Mesodermal cell (in vitro differentiated cells): Measurements from ENCODE around the gene MTARC1.

ENCODE experiments used
- H3K27ac ChIP-seq: 2 replicates; pipeline ENCODE4 v1.7.0; 2013; ENCODE audit warnings: mild to moderate bottlenecking, low read depth, low read length, moderate library complexity; ENCODE audit not compliant: severe bottlenecking
- H3K36me3 ChIP-seq: 2 replicates; pipeline ENCODE4 v1.7.1; 2013; ENCODE audit warnings: mild to moderate bottlenecking, low read length, moderate library complexity; ENCODE audit not compliant: control insufficient read depth, insufficient read depth
- H3K4me1 ChIP-seq: one replicate; pipeline ENCODE4 v1.7.1; 2013; ENCODE audit warnings: mild to moderate bottlenecking, low read length; ENCODE audit not compliant: insufficient read depth, control insufficient read depth, poor library complexity, severe bottlenecking
- H3K4me3 ChIP-seq: 2 replicates; pipeline ENCODE4 v1.7.0; 2013; ENCODE audit warnings: low read length, control low read depth, mild to moderate bottlenecking; ENCODE audit not compliant: insufficient read depth, poor library complexity, severe bottlenecking; ENCODE audit errors: extremely low read depth
- H3K9me3 ChIP-seq: 2 replicates; pipeline ENCODE4 v1.7.1; 2013; ENCODE audit warnings: mild to moderate bottlenecking, low read length, moderate library complexity; ENCODE audit not compliant: control insufficient read depth
- WGBS, 2 experiments: methylation state at CpG; one replicate each; pipeline ENCODE4 v1.1.5; 2013; ENCODE audit warnings: missing lambda C conversion rate in 2 of 2; ENCODE audit not compliant: insufficient coverage in 2 of 2; 5-methylcytosine and 5-hydroxymethylcytosine counted together

Gene MTARC1

DNA sequence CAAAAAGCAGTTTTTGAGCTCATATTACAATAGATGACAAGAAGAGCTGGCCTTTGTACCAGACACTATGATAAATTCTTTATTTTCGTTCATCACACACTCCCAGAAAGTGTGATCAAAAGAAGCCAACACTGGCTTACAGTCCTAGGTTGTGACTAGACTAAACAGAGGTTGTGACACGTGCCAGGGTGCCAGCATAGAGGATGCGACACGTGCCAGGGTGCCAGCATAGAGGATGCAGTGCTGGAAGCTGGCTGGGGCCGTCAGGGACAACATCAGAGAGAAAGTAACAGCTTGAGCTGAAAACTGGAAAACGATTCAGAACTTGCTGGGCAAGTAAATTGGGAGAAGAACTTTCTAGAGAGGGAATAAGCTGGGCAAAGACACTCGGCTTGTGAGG, 2.2 kb downstream of the MTARC1 start:
- H3K9me3 ChIP-seq = no peaks in the 10 kb centered on the region
- peaks cover 3% of the 10 kb centered on the region for H3K4me1 ChIP-seq
- H3K27ac ChIP-seq = no peak overlapping the region
- H3K36me3 ChIP-seq = no peaks in the 10 kb centered on the region
- WGBS, 2 experiments = 91 to 94% methylated on average over 5 of the region's 7 CpGs
- no peak overlapping the region for H3K4me3 ChIP-seq

DNA sequence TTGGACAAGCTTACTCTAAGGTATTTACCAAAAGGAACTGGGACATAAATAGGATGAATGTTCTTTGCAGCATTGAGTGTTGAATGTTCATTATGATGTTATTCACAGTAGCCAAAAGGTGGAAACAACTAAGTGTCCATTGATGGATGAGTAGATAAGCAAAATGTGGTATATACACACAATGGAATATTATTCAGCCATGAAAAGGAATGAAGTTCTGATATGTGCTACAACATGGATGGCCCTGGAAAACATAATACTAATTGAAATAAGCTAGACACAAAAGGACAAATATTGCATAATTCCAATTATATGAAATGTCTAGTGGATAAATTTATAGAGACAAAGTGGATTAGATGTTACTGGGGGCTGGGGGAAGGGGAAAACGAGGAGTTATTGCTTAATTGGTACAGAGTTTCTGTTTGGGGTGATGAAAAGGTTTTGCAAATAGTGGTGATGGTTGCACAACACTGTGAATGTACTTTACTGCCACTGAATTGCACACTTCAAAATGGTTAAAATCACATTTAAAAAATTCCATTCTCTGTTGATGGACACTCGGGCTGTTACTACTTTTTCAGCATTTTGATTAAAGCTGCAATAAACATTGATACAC, 2.9 kb downstream of the MTARC1 start:
- no peak overlapping the region for H3K27ac ChIP-seq
- no peak overlapping the region for H3K4me3 ChIP-seq
- 100% methylated on average over 1 of the region's 2 CpGs; no CpG with 5 or more reads in 1 of the 2 experiments for WGBS, 2 experiments
- H3K36me3 ChIP-seq = no peaks in the 10 kb centered on the region
- H3K9me3 ChIP-seq = no peaks in the 10 kb centered on the region
- peaks cover 3% of the 10 kb centered on the region for H3K4me1 ChIP-seq

DNA sequence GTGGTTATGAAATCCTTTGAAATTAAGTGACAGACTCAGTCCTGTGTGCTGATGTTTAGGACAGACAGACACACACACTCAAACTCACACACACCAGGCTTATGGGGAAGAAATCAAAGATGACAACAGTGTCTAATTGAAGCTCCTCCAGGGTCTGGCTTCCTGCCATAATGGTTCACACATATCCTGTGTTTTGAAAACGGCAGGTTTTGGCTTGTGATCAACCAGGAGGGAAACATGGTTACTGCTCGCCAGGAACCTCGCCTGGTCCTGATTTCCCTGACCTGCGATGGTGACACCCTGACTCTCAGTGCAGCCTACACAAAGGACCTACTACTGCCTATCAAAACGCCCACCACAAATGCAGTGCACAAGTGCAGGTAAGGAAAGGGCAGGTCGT, 4.6 kb downstream of the MTARC1 start:
- no peaks in the 10 kb centered on the region for H3K36me3 ChIP-seq
- H3K4me3 ChIP-seq = no peak overlapping the region
- no peaks in the 10 kb centered on the region for H3K9me3 ChIP-seq
- peaks cover 3% of the 10 kb centered on the region for H3K4me1 ChIP-seq
- no peak overlapping the region for H3K27ac ChIP-seq
- 96 to 100% methylated on average over 4 of the region's 6 CpGs for WGBS, 2 experiments

DNA sequence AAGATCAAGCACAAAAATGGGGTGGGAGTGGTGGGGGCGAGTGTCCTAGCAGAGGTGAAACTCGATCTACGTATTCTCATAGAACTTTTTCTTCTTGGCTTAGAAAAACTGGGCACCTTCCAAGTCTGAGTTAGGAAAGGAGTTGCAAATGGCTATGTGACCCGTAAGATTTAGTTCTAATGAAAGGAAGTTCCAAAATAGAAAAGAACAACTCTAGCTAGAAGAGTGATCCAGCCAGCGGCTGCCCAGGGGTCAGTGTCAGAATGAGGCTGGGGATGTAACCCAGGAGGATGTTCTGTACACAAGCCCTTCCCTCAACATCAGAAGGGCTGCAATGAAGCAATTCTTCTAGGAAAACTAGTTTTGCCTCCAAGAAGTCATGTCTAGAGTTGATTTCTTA, 5.2 kb downstream of the MTARC1 start:
- H3K36me3 ChIP-seq = no peaks in the 10 kb centered on the region
- no peak overlapping the region for H3K27ac ChIP-seq
- H3K4me3 ChIP-seq = no peak overlapping the region
- 97 to 98% methylated on average over 5 of the region's 5 CpGs for WGBS, 2 experiments
- peaks cover 3% of the 10 kb centered on the region for H3K4me1 ChIP-seq
- H3K9me3 ChIP-seq = no peaks in the 10 kb centered on the region

DNA sequence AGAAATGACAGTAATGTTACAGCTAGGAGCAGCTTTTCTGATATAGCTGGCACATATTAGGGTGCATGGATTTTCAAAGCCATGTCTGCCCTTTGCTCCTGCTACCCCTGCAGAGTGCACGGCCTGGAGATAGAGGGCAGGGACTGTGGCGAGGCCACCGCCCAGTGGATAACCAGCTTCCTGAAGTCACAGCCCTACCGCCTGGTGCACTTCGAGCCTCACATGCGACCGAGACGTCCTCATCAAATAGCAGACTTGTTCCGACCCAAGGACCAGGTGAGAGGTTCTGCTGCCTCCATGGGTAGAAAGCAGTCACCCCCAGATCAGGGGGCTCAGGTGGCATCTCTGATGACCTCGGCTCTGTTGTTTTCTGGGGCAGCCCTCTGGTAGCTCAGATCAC, 9.8 kb downstream of the MTARC1 start:
- H3K4me3 ChIP-seq = no peak overlapping the region
- no peaks in the 10 kb centered on the region for H3K4me1 ChIP-seq
- H3K27ac ChIP-seq = no peak overlapping the region
- H3K36me3 ChIP-seq = no peaks in the 10 kb centered on the region
- no peaks in the 10 kb centered on the region for H3K9me3 ChIP-seq
- WGBS, 2 experiments = 92% methylated on average over 9 to 10 of the region's 10 CpGs

- Histone ChIP-seq H3K27ac (no peak overlapping the region), H3K4me1 (no peaks in the 10 kb centered on the region), H3K9me3 (no peaks in the 10 kb centered on the region), H3K4me3 (no peak overlapping the region), H3K36me3 (no peaks in the 10 kb centered on the region)
Observed at GRCh38 chr1:220797044-220797443, 10.3 kb downstream of the MTARC1 start.

GRCh38 chr1:220797553-220797952, 10.8 kb downstream of the MTARC1 start:
- H3K4me1 ChIP-seq = no peaks in the 10 kb centered on the region
- no peaks in the 10 kb centered on the region for H3K9me3 ChIP-seq
- H3K27ac ChIP-seq = no peak overlapping the region
- WGBS, 2 experiments = 70 to 91% methylated on average over 3 of the region's 3 CpGs
- H3K4me3 ChIP-seq = no peak overlapping the region
- H3K36me3 ChIP-seq = no peaks in the 10 kb centered on the region

DNA sequence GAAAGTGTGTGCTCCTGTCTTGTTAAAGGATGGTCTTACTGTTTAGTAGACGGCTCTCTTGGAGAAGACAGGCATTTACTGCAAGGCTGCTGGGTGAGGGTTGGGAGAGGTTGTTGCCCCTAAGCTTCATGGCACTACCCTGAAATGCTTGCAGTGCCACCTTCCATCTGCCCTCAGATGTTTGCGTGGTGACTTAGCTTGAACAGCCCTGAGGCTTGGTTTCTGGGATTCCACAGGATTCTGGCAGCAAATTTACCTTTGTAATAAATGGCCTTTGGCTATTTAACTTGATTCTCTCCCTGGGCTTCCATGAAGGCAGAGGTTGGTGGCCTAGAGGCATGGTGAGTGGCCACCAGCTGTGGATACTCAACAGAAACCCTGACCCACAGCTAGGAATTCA, 11.6 kb downstream of the MTARC1 start:
- no peaks in the 10 kb centered on the region for H3K36me3 ChIP-seq
- no peak overlapping the region for H3K4me3 ChIP-seq
- WGBS, 2 experiments = 80 to 100% methylated on average over 1 of the region's 2 CpGs
- no peaks in the 10 kb centered on the region for H3K9me3 ChIP-seq
- H3K4me1 ChIP-seq = no peaks in the 10 kb centered on the region
- H3K27ac ChIP-seq = no peak overlapping the region

- no peak overlapping the region for H3K4me3 ChIP-seq
- 89 to 93% methylated on average over 6 of the region's 6 CpGs for WGBS, 2 experiments
- H3K36me3 ChIP-seq = no peaks in the 10 kb centered on the region
- no peaks in the 10 kb centered on the region for H3K4me1 ChIP-seq
- no peak overlapping the region for H3K27ac ChIP-seq
- no peaks in the 10 kb centered on the region for H3K9me3 ChIP-seq
Observed at GRCh38 chr1:220800262-220800661, 13.5 kb downstream of the MTARC1 start.

DNA sequence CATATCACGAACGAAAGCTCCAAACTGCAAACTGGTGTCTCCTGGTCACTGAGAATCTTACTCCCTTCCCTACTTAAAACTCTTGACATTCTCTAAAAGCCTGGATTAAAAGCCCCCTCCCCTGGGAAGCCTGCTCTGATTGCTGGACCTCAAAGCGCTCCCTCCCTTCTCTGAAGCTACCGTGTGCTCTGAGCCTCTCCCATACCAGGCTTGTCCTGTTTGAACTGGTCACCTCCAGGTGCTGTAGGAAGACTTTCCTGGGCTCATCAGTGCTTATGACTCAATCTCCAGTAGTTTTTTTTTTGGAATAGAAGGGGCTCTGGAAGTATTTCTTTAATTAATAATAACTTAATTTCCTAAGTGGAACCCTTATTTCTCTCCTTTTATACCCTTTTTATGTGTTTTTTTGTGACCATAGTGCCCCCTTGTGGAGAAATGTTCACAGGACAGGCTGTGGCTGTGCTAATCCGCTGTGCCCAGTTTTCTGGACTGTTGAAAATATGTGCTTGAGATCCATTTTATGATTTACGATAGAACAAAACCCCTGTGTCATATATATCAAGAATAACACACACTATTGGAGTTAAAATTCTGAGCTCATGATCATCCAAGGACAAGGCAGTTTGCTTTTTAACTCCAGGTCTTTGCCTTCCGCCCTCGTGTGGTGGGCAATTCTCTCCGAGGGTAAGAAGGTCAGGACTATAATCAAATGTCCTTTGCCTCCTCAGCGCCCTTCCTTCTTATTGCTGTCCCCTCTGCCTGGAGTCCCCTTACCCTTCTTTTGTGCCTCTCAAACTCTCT, 16.9 kb downstream of the MTARC1 start:
- H3K9me3 ChIP-seq = no peaks in the 10 kb centered on the region
- 85 to 89% methylated on average over 7 to 8 of the region's 10 CpGs for WGBS, 2 experiments
- no peak overlapping the region for H3K27ac ChIP-seq
- H3K4me1 ChIP-seq = no peaks in the 10 kb centered on the region
- no peaks in the 10 kb centered on the region for H3K36me3 ChIP-seq
- no peak overlapping the region for H3K4me3 ChIP-seq

DNA sequence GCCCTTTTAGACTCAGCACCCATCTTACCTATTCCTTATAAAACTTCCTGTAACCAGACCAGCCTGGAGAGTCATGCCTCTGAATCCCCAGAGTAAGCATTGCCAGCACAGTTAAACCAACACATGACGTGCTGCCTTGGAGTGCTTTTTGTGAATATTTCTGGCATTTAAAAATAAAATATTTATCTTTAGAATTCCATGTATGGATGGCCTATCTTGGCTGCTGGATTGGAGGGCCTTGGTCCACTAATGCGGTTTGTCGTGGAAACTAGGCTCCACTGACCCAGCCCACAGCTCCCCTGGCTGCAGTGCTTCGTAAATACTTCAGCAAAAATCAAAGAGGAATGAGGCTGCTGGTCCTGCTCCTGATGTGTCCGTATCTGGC, 17.5 kb downstream of the MTARC1 start:
- Histone ChIP-seq H3K27ac (no peak overlapping the region), H3K4me1 (peaks cover 3% of the 10 kb centered on the region), H3K36me3 (no peaks in the 10 kb centered on the region), H3K4me3 (no peak overlapping the region), H3K9me3 (no peaks in the 10 kb centered on the region)
- 90 to 100% methylated on average over 3 of the region's 5 CpGs for WGBS, 2 experiments
